ENCODE data around the gene MKNK1.

The MKNK1 gene

GRCh38 chr1:46619656-46620258 lies 15.7 kb upstream of the MKNK1 start:
- no peak overlapping the region for H3K4me3 ChIP-seq (ENCODE audit: control insufficient read depth, low read depth, low read length)
- DNase-seq (ENCODE audit: low read depth), result no peak
- TF ChIP-seq CTCF (IDR thresholded peaks at IDR 0.05; ENCODE audit: control insufficient read depth, insufficient read depth, low read depth, low read length, missing control alignments), result no peak

DNA sequence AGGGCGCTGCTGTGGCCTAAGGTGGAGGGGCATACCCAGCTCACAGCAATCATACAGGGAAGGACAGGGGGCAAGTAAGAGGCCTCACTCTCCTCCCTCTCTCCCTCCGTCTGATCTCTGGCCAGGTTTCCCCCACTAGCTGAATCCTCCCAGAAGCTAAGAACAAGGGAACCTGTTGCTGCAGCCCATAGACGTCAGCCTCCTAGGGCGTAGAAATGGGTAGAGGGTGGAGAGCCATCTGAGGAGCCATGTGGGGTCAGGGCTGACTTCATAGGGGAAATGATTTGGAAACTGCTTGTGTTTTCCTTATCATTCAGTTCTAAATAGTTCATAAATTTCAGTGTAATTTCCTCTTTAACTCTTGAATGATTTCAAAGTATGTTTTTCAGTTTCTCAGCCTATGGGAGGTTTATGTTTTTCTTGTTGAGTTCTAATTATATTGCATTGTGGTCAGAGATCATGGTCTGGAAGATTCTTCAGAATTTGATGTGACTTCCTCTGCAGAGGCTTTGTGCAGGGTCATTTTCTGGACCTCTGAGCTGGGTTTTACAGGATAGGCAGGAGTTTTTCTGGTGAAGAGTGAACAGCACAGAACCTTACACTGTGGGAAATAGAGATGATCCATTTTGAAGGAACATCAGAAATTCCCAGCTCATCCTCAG lies 14.8 kb upstream of the MKNK1 start:
- no peak for TF ChIP-seq CTCF (IDR thresholded peaks at IDR 0.05; ENCODE audit: control insufficient read depth, insufficient read depth, low read depth, low read length, missing control alignments)
- no peak for DNase-seq (ENCODE audit: low read depth)
- H3K4me3 ChIP-seq (ENCODE audit: control insufficient read depth, low read depth, low read length), result no peak overlapping the region

DNA sequence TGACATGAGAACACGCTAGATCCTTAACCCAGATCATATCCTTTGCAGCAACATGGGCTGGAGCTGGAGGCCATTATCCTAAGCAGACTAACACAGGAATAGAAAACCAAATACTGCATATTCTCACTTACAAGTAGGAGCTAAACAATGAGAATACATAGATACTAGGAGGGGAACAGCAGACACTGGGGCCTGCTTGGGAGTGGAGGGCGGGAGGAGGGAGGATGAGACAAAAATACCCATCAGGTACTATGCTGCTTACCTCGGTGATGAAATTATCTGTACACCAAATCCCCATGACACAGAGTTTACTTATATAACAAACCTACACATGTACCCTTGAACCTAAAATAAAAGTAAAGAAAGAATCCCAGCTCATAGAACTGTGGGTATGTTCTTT lies 13.8 kb upstream of the MKNK1 start:
- TF ChIP-seq CTCF (IDR thresholded peaks at IDR 0.05; ENCODE audit: control insufficient read depth, insufficient read depth, low read depth, low read length, missing control alignments), result no peak
- no peak overlapping the region for H3K4me3 ChIP-seq (ENCODE audit: control insufficient read depth, low read depth, low read length)
- DNase-seq (ENCODE audit: low read depth), result no peak

DNA sequence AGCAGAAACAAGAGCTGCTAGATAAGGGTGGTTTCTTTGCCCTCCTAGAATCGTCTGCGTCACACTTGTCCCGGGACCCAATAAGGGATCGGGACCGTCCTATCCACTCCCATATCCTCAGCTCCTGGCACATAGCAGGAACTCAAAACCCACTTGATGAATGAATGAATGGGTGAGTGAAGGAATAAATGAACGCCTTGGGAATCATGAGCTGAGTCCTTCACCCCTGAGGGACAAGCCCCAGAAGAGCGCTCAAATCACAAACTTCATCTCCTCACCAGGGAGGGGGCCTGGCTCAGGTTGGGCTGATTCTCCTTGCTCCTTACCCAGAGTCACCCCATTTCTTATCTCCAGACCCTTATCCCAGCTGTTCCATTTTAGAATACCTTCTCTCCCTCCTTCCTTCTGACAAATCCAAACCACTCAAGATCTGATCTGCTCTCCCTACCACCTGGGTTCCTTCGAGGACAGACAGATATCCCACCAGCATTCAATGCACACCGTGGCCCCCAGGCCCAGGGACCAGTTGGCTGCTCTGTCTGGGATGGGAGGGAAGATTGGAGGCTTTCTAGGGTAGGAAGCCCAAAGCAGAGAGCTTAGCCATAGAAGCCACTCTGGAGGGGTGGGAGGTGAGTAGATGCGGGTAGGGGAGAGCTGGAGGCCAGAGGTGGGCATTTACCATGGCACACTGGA lies 13.2 kb upstream of the MKNK1 start:
- H3K4me3 ChIP-seq (ENCODE audit: control insufficient read depth, low read depth, low read length), result peak overlapping the region; percentile 76
- no peak for TF ChIP-seq CTCF (IDR thresholded peaks at IDR 0.05; ENCODE audit: control insufficient read depth, insufficient read depth, low read depth, low read length, missing control alignments)
- no peak for DNase-seq (ENCODE audit: low read depth)

DNA sequence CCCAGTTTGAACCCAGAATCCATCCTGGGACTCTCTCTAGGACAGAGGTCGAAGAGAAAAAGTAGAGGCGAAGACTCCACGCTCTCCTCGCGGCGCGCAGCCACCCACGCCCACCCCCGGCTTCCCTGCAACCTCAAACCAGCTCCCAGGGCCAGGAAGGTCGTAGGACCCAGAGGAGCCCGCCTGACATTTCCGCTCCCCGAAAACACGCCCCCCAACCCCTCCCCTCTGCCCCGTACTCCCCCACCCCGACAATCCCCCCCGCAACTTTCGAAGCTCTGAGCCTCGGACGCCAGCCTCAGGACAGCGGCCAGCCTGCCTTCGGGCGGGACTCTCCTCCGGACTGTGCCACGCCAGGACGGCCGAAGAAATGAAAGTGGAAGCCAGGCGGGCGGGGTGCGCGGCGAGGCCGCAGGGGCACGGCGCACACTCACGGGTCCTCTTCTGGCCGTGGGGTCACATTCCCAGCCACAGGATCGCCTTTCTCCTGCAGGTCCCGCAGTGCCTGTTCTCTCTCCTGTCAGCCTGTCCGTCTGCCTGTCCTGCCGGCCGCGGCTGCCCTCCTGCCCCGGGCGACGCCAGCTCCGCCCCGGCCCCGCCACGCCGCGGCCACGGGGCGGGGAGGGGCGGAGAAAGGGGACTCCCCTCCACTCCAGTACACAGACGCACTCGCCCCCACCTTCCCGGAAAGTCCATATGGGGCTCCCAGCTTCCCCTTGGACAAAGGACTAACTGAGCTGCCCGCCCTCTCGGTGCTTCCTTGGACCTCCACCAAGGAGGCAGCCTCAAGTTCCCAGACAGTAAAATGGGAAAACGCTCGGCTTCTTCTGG lies 12.4 kb upstream of the MKNK1 start, which contains the start of gene MOB3C:
TSS of gene MOB3C (minus strand) at position 535 of the 831 bp plus-strand sequence. CDS start 3,490 bp downstream, outside the sequence.
- peak; percentile 40 for DNase-seq (ENCODE audit: low read depth)
- no peak for TF ChIP-seq CTCF (IDR thresholded peaks at IDR 0.05; ENCODE audit: control insufficient read depth, insufficient read depth, low read depth, low read length, missing control alignments)
- peak within 1 kb of the TSS; percentile 76 for H3K4me3 ChIP-seq (ENCODE audit: control insufficient read depth, low read depth, low read length)

- peak overlapping the region; percentile 76 for H3K4me3 ChIP-seq (ENCODE audit: control insufficient read depth, low read depth, low read length)
- DNase-seq (ENCODE audit: low read depth), result no peak
- TF ChIP-seq CTCF (IDR thresholded peaks at IDR 0.05; ENCODE audit: control insufficient read depth, insufficient read depth, low read depth, low read length, missing control alignments), result no peak
These were observed 11.7 kb upstream of the MKNK1 start for GRCh38 chr1:46615735-46616134.

All from AG09309 (cell line).